Measurements from ENCODE around the gene OPRD1.

DNA sequence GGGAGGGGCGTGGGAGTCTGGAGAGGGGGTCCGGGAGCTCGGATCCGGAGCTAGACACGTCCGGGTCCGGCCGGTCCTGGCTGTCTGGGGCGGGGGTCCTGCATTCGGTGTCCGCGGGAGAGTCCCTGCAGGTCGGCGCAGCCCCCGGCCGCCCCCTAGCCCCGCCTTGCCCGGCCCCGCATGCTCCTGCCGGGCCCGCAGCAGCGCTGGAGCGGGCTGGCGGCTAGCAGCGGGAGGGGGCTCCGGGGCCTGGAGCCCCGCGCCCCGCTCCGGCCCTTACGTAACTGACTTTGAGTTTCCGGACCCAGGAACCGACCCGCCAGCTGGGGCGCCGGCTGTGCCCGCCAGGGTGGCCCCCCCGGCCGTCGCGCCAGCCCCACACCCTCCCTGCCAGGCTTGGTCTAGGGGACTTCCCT is 75.5 kb downstream of the OPRD1 start:
- TF ChIP-seq, protein P1, sequence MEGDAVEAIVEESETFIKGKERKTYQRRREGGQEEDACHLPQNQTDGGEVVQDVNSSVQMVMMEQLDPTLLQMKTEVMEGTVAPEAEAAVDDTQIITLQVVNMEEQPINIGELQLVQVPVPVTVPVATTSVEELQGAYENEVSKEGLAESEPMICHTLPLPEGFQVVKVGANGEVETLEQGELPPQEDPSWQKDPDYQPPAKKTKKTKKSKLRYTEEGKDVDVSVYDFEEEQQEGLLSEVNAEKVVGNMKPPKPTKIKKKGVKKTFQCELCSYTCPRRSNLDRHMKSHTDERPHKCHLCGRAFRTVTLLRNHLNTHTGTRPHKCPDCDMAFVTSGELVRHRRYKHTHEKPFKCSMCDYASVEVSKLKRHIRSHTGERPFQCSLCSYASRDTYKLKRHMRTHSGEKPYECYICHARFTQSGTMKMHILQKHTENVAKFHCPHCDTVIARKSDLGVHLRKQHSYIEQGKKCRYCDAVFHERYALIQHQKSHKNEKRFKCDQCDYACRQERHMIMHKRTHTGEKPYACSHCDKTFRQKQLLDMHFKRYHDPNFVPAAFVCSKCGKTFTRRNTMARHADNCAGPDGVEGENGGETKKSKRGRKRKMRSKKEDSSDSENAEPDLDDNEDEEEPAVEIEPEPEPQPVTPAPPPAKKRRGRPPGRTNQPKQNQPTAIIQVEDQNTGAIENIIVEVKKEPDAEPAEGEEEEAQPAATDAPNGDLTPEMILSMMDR (IDR thresholded peaks at IDR 0.05) = no peak
- no peak for TF ChIP-seq POLR2A (IDR thresholded peaks at IDR 0.05)

Measured in esophagus squamous epithelium (tissue), 4 donors.